Measurements from ENCODE around the gene RUBCN. TPM values are rescaled to one million over a fixed set of nuclear protein-coding genes. Genes with fewer than 3 reads are reported as not detected.
"Not testable (repeated sequence)": the region's sequence is repeated elsewhere in the genome, so short reads cannot be mapped to it uniquely, and the experiment has no call there.

The RUBCN gene
- total and polyA plus RNA-seq, 2 donors (not counting 1 experiment from before 2014, with no cell fraction given) = 57.3 to 423 TPM

GRCh38 chr3:197731483-197731882, 5.2 kb downstream of the RUBCN start:
- intact Hi-C loops (cut with micrococcal nuclease); H3K4me2 ChIP-seq (replicated peaks; ENCODE audit: low read depth, low read length, poor library complexity, severe bottlenecking); H2AFZ ChIP-seq (ENCODE audit: insufficient read depth, low read depth, low read length, poor library complexity, severe bottlenecking); H3K27me3 Mint-ChIP-seq; H3K4me3 Mint-ChIP-seq; H3K4me3 ChIP-seq (ENCODE audit: control extremely low read depth in 1 of 5, extremely low read depth in 1 of 5, insufficient read depth in 1 of 5, low read depth in 2 of 5, low read length in 4 of 5); H3K27me3 ChIP-seq (replicated peaks in 1 of 4; ENCODE audit: control extremely low read depth in 1 of 4, control insufficient read depth in 3 of 4, insufficient read depth in 4 of 4, low read length in 3 of 4); POLR2A ChIA-PET; H3K9me3 ChIP-seq (ENCODE audit: control extremely low read depth in 1 of 3, control insufficient read depth in 2 of 3, insufficient read depth in 1 of 3, low read length in 2 of 3); H3K9ac ChIP-seq (ENCODE audit: low read length); H3K27ac Mint-ChIP-seq; CTCF ChIA-PET; DNase-seq; H3K9me3 Mint-ChIP-seq (ENCODE audit: insufficient read depth); ATAC-seq (ENCODE audit: low read depth): not testable (repeated sequence)
- peaks cover 86% of the 10 kb centered on the region for H3K79me2 ChIP-seq (ENCODE audit: control insufficient read depth, insufficient read depth, low read length)
- peaks cover 56 to 63% of the 10 kb centered on the region in 2 donors for H3K4me1 ChIP-seq (ENCODE audit: control insufficient read depth in 2 of 2, insufficient read depth in 2 of 2, low read length in 2 of 2)
- peaks cover 2 to 11% of the 10 kb centered on the region in 2 experiments for H3K36me3 ChIP-seq (replicated peaks in 1 of 2; ENCODE audit: control extremely low read depth in 1 of 2, control insufficient read depth in 1 of 2, extremely low read depth in 1 of 2, insufficient read depth in 2 of 2, low read length in 1 of 2)
- no CpG with 5 or more reads among the region's 27 CpGs for WGBS (ENCODE audit: insufficient coverage)
- H4K20me1 ChIP-seq (ENCODE audit: control insufficient read depth, insufficient read depth, low read length, poor library complexity, severe bottlenecking) = peaks cover 32% of the 10 kb centered on the region
- H3K4me1 Mint-ChIP-seq = peaks cover 62% of the 10 kb centered on the region
- peak overlapping the region in 1 of 2 donors; percentile 95 for H3K27ac ChIP-seq (ENCODE audit: low read length in 2 of 2)

GRCh38 chr3:197730770-197731169, 5.9 kb downstream of the RUBCN start:
- Mint-ChIP-seq H3K4me1 (peaks cover 60% of the 10 kb centered on the region), H3K27ac (peak overlapping the region; percentile 83), H3K4me3 (peak overlapping the region; percentile 45)
- no CpG with 5 or more reads among the region's 5 CpGs for WGBS (ENCODE audit: insufficient coverage)
- POLR2A ChIA-PET = interaction anchor here (0.6 kb wide), 2 partner anchors 17 to 37 kb away, joined by 3 to 4 read pairs; no protein-coding TSS in a partner anchor
- H3K9me3 ChIP-seq (ENCODE audit: control extremely low read depth in 1 of 3, control insufficient read depth in 2 of 3, insufficient read depth in 1 of 3, low read length in 2 of 3); CTCF ChIA-PET; ATAC-seq (ENCODE audit: low read depth); H3K27me3 ChIP-seq (replicated peaks in 1 of 4; ENCODE audit: control extremely low read depth in 1 of 4, control insufficient read depth in 3 of 4, insufficient read depth in 4 of 4, low read length in 3 of 4); intact Hi-C loops (cut with micrococcal nuclease); H3K9me3 Mint-ChIP-seq (ENCODE audit: insufficient read depth); DNase-seq; H2AFZ ChIP-seq (ENCODE audit: insufficient read depth, low read depth, low read length, poor library complexity, severe bottlenecking); H3K9ac ChIP-seq (ENCODE audit: low read length); H3K4me3 ChIP-seq (ENCODE audit: control extremely low read depth in 1 of 5, extremely low read depth in 1 of 5, insufficient read depth in 1 of 5, low read depth in 2 of 5, low read length in 4 of 5); H3K27ac ChIP-seq (ENCODE audit: low read length in 2 of 2); H3K4me2 ChIP-seq (replicated peaks; ENCODE audit: low read depth, low read length, poor library complexity, severe bottlenecking); H3K27me3 Mint-ChIP-seq: not testable (repeated sequence)
- H3K36me3 ChIP-seq (replicated peaks in 1 of 2; ENCODE audit: control extremely low read depth in 1 of 2, control insufficient read depth in 1 of 2, extremely low read depth in 1 of 2, insufficient read depth in 2 of 2, low read length in 1 of 2) = peaks cover 2 to 11% of the 10 kb centered on the region in 2 experiments
- H4K20me1 ChIP-seq (ENCODE audit: control insufficient read depth, insufficient read depth, low read length, poor library complexity, severe bottlenecking) = peaks cover 34% of the 10 kb centered on the region
- H3K4me1 ChIP-seq (ENCODE audit: control insufficient read depth in 2 of 2, insufficient read depth in 2 of 2, low read length in 2 of 2) = peaks cover 53 to 60% of the 10 kb centered on the region in 2 donors
- peaks cover 84% of the 10 kb centered on the region for H3K79me2 ChIP-seq (ENCODE audit: control insufficient read depth, insufficient read depth, low read length)
